Natural killer cell (primary cell): ENCODE data around the gene TRIM29. TPM values are rescaled to one million over a fixed set of nuclear protein-coding genes. Genes with fewer than 3 reads are reported as not detected.

ENCODE experiments used
- ATAC-seq, 3 donors: fragments of 150-1000 bp in 2 of 3; fragments of 200-7000 bp in 1 of 3; cut with Tn5 transposase; 1 replicate in 1 of 3; 2 replicates in 2 of 3; pipeline ENCODE4 v1.10.0; 2021; ENCODE audit warnings: mild to moderate bottlenecking in 2 of 3, moderate library complexity in 2 of 3
- DNase-seq, 2 donors: peaks; one replicate each; pipeline versions ENCODE4 v3.0.0 to v3.0.0-alpha.2; 2013 to 2021; ENCODE audit warnings: mixed read lengths in 1 of 2
- H3K27ac ChIP-seq: one replicate; pipeline ENCODE4 v1.5.1; 2013; ENCODE audit warnings: mild to moderate bottlenecking, low read length
- H3K27me3 ChIP-seq: one replicate; pipeline ENCODE4 v1.6.1; 2013; ENCODE audit warnings: low read length; ENCODE audit not compliant: control insufficient read depth, insufficient read depth
- H3K36me3 ChIP-seq: one replicate; pipeline ENCODE4 v1.6.1; 2013; ENCODE audit warnings: low read length; ENCODE audit not compliant: control insufficient read depth, insufficient read depth
- H3K4me1 ChIP-seq: one replicate; pipeline ENCODE4 v1.6.1; 2013; ENCODE audit warnings: low read length; ENCODE audit not compliant: control insufficient read depth, insufficient read depth
- H3K4me3 ChIP-seq: one replicate; pipeline ENCODE4 v1.5.1; 2013; ENCODE audit warnings: low read length
- H3K9me3 ChIP-seq: one replicate; pipeline ENCODE4 v1.6.1; 2013; ENCODE audit warnings: low read length; ENCODE audit not compliant: control insufficient read depth, insufficient read depth
- H3K27ac Mint-ChIP-seq, 2 donors: one replicate each; pipeline ENCODE4 v1.8.0; 2022; ENCODE audit warnings: mild to moderate bottlenecking in 2 of 2, mixed read lengths in 2 of 2, moderate library complexity in 1 of 2
- H3K27me3 Mint-ChIP-seq, 2 donors: one replicate each; pipeline ENCODE4 v1.8.0; 2022; ENCODE audit warnings: low read depth in 2 of 2, mixed read lengths in 2 of 2
- H3K36me3 Mint-ChIP-seq: one replicate; pipeline ENCODE4 v1.8.0; 2022; ENCODE audit warnings: mixed read lengths
- H3K4me1 Mint-ChIP-seq, 2 donors: one replicate each; pipeline ENCODE4 v1.8.0; 2022; ENCODE audit warnings: mixed read lengths in 2 of 2
- H3K4me3 Mint-ChIP-seq: one replicate; pipeline ENCODE4 v1.8.0; 2022; ENCODE audit warnings: mild to moderate bottlenecking, moderate library complexity, mixed read lengths
- H3K9me3 Mint-ChIP-seq, 2 donors: one replicate each; pipeline ENCODE4 v1.8.0; 2022; ENCODE audit warnings: mixed read lengths in 2 of 2
- WGBS: methylation state at CpG from one replicate; pipeline ENCODE4 v1.1.7; 2013; ENCODE audit warnings: missing lambda C conversion rate; ENCODE audit not compliant: insufficient coverage; 5-methylcytosine and 5-hydroxymethylcytosine counted together
- intact Hi-C: fragments of 100-400 bp; cut with micrococcal nuclease; formaldehyde crosslinking; loops from one replicate; pipeline ENCODE4 v1.14.2; 2022
- total RNA-seq, 4 donors: library from RNA; stranded (reverse); fragments of 120-200 nt in 1 of 4; gene quantifications; one replicate each; pipeline versions ENCODE4 v1.2.3 to v1.2.4, GENCODE V29; 2013 to 2022
- TF ChIP-seq, protein P1 (sequence below): fragments of 200-600 bp; IDR thresholded peaks from one replicate; pipeline ENCODE4 v1.8.0; 2022; ENCODE audit warnings: antibody characterized with exemption

TRIM29 gene
- total RNA-seq, 3 donors from 2014 or later (not counting 1 experiment from before 2014, with no cell fraction given): not detected

DNA sequence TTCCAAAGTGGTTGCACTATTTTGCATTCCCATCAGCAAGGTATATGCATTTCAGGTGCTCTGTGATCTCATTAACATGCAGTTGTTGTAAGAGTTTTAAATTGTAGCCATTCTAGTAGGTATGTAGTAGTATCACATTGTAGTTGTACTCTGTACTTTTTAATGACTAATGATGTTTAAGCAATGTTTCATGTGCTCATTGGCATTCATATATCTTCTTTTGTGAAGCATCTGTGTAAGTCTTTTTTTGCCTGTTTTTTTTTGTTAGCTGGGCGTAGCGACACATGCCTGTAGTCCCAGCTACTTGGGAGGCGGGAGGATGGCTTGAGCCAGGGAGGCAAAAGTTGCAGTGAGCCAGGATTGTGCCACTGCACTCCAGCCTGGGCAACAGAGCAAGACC lies 11.3 kb upstream of the TRIM29 start:
- Mint-ChIP-seq H3K27ac (no peak overlapping the region), H3K4me3 (no peak overlapping the region), H3K36me3 (no peaks in the 10 kb centered on the region), H3K9me3 (peaks cover 0 to 3% of the 10 kb centered on the region in 2 donors), H3K27me3 (peaks cover 41 to 59% of the 10 kb centered on the region in 2 donors), H3K4me1 (no peaks in the 10 kb centered on the region)
- ATAC-seq: no peak
- no peaks in the 10 kb centered on the region for H3K9me3 ChIP-seq
- TF ChIP-seq, protein P1, sequence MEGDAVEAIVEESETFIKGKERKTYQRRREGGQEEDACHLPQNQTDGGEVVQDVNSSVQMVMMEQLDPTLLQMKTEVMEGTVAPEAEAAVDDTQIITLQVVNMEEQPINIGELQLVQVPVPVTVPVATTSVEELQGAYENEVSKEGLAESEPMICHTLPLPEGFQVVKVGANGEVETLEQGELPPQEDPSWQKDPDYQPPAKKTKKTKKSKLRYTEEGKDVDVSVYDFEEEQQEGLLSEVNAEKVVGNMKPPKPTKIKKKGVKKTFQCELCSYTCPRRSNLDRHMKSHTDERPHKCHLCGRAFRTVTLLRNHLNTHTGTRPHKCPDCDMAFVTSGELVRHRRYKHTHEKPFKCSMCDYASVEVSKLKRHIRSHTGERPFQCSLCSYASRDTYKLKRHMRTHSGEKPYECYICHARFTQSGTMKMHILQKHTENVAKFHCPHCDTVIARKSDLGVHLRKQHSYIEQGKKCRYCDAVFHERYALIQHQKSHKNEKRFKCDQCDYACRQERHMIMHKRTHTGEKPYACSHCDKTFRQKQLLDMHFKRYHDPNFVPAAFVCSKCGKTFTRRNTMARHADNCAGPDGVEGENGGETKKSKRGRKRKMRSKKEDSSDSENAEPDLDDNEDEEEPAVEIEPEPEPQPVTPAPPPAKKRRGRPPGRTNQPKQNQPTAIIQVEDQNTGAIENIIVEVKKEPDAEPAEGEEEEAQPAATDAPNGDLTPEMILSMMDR: no peak
- no peak overlapping the region for H3K4me3 ChIP-seq
- no peak for DNase-seq
- no peaks in the 10 kb centered on the region for H3K36me3 ChIP-seq
- H3K27me3 ChIP-seq: peaks cover 4% of the 10 kb centered on the region
- H3K27ac ChIP-seq: no peak overlapping the region
- intact Hi-C loops: no loop called here
- no peaks in the 10 kb centered on the region for H3K4me1 ChIP-seq
- 91% methylated on average over 3 of the region's 3 CpGs for WGBS

DNA sequence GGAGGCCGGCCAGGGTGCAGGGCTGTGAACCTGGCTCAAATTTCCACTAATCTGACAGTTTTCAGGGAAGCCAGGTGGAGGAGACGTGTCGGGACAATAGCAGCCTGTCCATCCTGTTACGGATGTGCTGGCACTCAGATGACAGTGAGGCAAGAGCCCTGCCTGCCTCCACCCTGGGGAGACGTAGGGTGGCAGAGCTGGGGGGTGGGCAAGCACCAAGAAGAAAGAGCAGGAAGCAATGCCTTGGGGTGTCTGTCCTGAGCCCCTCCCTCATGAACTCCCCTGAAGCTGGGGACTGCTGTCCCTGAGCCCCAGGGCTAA lies 10.0 kb upstream of the TRIM29 start:
- peaks cover 43 to 53% of the 10 kb centered on the region in 2 donors for H3K27me3 Mint-ChIP-seq
- peaks cover 0 to 3% of the 10 kb centered on the region in 2 donors for H3K9me3 Mint-ChIP-seq
- H3K36me3 ChIP-seq: no peaks in the 10 kb centered on the region
- H3K27ac ChIP-seq: no peak overlapping the region
- DNase-seq (no peak), ATAC-seq (no peak)
- H3K27me3 ChIP-seq: peaks cover 4% of the 10 kb centered on the region
- no peak overlapping the region for H3K4me3 Mint-ChIP-seq
- TF ChIP-seq, protein P1: no peak
- WGBS: 64% methylated on average over 5 of the region's 5 CpGs
- H3K4me1 Mint-ChIP-seq: no peaks in the 10 kb centered on the region
- H3K36me3 Mint-ChIP-seq: no peaks in the 10 kb centered on the region
- intact Hi-C loops: no loop called here
- H3K4me1 ChIP-seq: no peaks in the 10 kb centered on the region
- H3K9me3 ChIP-seq: no peaks in the 10 kb centered on the region
- no peak overlapping the region for H3K4me3 ChIP-seq
- no peak overlapping the region for H3K27ac Mint-ChIP-seq

DNA sequence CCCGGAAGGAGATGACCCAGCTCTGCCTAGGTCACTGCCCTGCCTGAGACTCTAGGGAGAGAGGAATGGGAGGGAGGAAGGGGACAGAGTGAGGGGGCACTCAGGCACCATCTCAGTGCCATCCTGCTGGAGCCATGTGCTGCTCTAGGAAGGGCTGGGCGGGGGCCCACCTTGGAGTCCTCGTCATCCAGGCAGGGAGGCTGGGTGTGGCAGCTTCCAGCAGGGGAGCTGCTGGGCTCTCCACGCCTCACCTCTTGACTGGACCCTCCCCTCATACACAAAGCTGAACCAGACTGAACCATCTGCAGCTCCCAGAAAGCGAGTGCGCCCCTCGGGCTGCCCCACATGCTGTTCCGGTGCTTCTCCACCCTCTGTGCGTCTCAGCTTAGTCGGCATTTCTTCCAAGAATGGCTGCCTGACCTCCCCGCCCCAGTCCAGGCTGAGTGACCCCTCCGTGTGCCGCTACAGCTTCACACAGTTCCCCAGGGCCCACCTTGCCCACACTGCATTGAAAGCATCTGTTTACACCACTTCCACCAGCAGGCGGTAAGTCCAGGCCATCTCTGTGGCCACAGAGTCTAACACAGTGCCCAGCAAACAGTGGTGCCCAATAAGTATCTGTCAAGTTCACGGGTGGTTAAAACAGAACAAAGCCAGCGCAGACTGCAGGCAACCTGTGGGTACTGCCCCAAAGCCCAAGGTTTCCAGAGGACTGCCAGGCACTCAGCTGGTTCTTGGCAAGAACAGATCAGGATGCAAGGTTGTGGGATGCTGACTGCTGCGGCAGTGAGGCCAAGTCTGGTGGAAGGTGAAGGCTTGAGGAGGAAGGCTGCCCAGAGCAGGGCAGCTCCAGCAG lies 9.4 kb upstream of the TRIM29 start:
- H3K27ac ChIP-seq: no peak overlapping the region
- ATAC-seq (no peak), DNase-seq (no peak)
- no peaks in the 10 kb centered on the region for H3K36me3 Mint-ChIP-seq
- no peaks in the 10 kb centered on the region for H3K9me3 ChIP-seq
- H3K27ac Mint-ChIP-seq: no peak overlapping the region
- H3K4me3 Mint-ChIP-seq: no peak overlapping the region
- H3K36me3 ChIP-seq: no peaks in the 10 kb centered on the region
- 79% methylated on average over 17 of the region's 17 CpGs for WGBS
- peaks cover 43 to 53% of the 10 kb centered on the region in 2 donors for H3K27me3 Mint-ChIP-seq
- TF ChIP-seq, protein P1: no peak
- peaks cover 4% of the 10 kb centered on the region for H3K27me3 ChIP-seq
- intact Hi-C loops: no loop called here
- peaks cover 0 to 3% of the 10 kb centered on the region in 2 donors for H3K9me3 Mint-ChIP-seq
- no peaks in the 10 kb centered on the region for H3K4me1 Mint-ChIP-seq
- no peaks in the 10 kb centered on the region for H3K4me1 ChIP-seq
- H3K4me3 ChIP-seq: no peak overlapping the region
